Ovary (tissue), 9 donors: Measurements from ENCODE around the gene NEURL3. TPM values are rescaled to one million over a fixed set of nuclear protein-coding genes. Genes with fewer than 3 reads are reported as not detected.
A peak's percentile ranks its signal among the peaks of the same experiment; 100 is the strongest.

ENCODE experiments used
- DNase-seq, 5 donors: peaks; one replicate each; pipeline ENCODE4 v3.0.0-alpha.2; 2019 to 2020
- H3K27ac ChIP-seq, 2 donors: fragments of 200-600 bp; one replicate each; pipeline versions ENCODE4 v1.5.1 to v1.8.0; 2019 to 2022
- H3K27me3 ChIP-seq: fragments of 200-600 bp; one replicate; pipeline ENCODE4 v1.8.0; 2022
- H3K36me3 ChIP-seq: fragments of 200-600 bp; sonication (generic); one replicate; pipeline ENCODE4 v1.5.1; 2019
- H3K4me1 ChIP-seq: one replicate; pipeline ENCODE4 v1.8.1; 2013; ENCODE audit warnings: mild to moderate bottlenecking, moderate library complexity; ENCODE audit not compliant: insufficient read depth
- H3K4me3 ChIP-seq: fragments of 200-600 bp; sonication (generic); one replicate; pipeline ENCODE4 v1.5.1; 2017
- H3K9me3 ChIP-seq, 2 donors: fragments of 200-600 bp in 1 of 2; sonication (generic) in 1 of 2; one replicate each; pipeline versions ENCODE4 v1.5.1 to v1.8.1; 2013 to 2019; ENCODE audit warnings: mild to moderate bottlenecking in 1 of 2, moderate library complexity in 1 of 2
- EP300 ChIP-seq: sonication (generic); formaldehyde crosslinking; IDR thresholded peaks from one replicate; pipeline ENCODE4 v1.6.1; 2017; ENCODE audit warnings: antibody characterized with exemption
- POLR2A ChIP-seq: fragments of 450-650 bp; IDR thresholded peaks from one replicate; pipeline ENCODE4 v1.6.1; 2017; ENCODE audit warnings: antibody characterized with exemption, mild to moderate bottlenecking, moderate library complexity
- WGBS, 3 donors: extraction: QIAGEN DNeasy Blood & Tissue Kit in 1 of 3; methylation state at CpG; one replicate each; pipeline versions ENCODE4 v1.1.5 to v1.1.7; 2013 to 2017; 5-methylcytosine and 5-hydroxymethylcytosine counted together
- intact Hi-C, 4 donors: fragments of 100-400 bp; cut with DNase I; formaldehyde crosslinking; loops; one replicate each; pipeline versions ENCODE4 v1.11.0 to v1.15.1; 2022 to 2023
- polyA plus RNA-seq, 2 donors: library from polyadenylated mRNA; stranded (reverse); fragments of 200-250 nt in 1 of 2; fragments of 350-450 nt in 1 of 2; fragmentation: Illumina TruSeq in 1 of 2; extraction: RNeasy Lipid Tissue Mini Kit (QIAGEN cat#74804) in 1 of 2; gene quantifications; one replicate each; pipeline ENCODE4 v1.2.3, GENCODE V29; 2013 to 2014
- total RNA-seq, 7 donors: library from RNA; depleted of rRNA in 2 of 7; stranded (reverse); fragments of >200 nt in 2 of 7; fragmentation: NEBNext Ultra II Directional in 3 of 7; extraction: Animal tissue kit (Norgen Biotek cat#: 25700) in 3 of 7; gene quantifications; one replicate each; pipeline versions ENCODE4 v1.1.0 to v1.2.4, GENCODE V29; 2016 to 2023
- TF ChIP-seq, protein P1 (sequence below), 3 donors: fragments of 450-650 bp in 2 of 3; fragments of 200-600 bp in 1 of 3; IDR thresholded peaks; one replicate each; pipeline versions ENCODE4 v1.5.1 to v1.8.0; 2016 to 2022; ENCODE audit warnings: antibody characterized with exemption in 3 of 3, mild to moderate bottlenecking in 1 of 3
- donor health status: DM: no; HTN: no; CAD: no; lungs with moderate emphysema.
- donor health status: DM: no; HTN: no; CAD: no.
- donor health status: Bipolar disorder and iron deficiency.
- donor health status: DM: yes; HTN: yes; CAD: no.
- donor health status: DM: no; HTN: no; CAD: no.
- donor health status: DM: yes; HTN: yes; CAD: no.

The NEURL3 gene
- total and polyA plus RNA-seq, 9 donors: 0.06 TPM; not detected in 8

DNA sequence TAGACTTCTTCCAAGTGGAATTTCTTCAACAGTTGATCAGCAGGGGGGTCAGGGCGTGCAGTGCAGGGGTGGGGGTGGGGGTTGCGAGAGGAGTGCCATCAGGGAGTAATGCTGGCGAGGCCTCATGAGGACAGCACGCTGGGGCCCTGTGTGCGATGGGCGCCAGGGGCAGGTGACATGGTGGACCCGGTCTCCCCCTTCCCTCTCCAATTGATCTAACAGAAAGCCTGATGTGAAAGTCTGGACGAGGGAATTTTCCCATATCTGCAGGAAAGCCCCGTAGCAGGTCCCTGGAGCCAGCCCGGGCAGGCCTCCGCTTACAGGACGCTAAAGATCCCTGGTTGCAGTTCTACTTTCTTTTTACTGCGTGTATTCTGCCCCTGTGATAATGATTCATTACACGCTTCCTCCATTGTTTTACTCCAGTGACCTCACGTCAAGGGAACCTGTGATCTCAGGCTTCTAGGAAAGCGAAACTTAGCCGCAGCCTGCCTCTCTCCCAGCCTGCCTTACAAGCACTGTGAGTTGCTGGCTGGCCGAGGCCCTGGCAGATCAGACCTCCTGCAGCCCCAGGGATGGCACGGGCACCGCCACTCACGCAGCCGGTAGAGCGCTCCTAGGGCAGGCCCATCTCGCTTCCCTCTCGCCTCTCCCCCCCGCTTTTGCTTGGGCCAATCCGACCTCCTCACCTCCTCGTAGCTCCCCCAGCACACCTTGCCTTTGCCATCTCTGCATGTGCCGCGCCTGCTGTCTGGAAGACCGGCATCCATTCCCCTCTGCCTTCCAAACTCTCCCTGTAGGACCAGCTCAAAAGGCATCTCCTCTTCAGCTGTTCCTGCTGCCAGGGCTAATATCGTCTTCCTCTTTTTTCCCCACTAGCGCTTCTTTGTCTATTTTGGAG lies 19.2 kb downstream of the NEURL3 start:
- H3K9me3 ChIP-seq: no peaks in the 10 kb centered on the region
- intact Hi-C loops: no loop called here
- TF ChIP-seq, protein P1, sequence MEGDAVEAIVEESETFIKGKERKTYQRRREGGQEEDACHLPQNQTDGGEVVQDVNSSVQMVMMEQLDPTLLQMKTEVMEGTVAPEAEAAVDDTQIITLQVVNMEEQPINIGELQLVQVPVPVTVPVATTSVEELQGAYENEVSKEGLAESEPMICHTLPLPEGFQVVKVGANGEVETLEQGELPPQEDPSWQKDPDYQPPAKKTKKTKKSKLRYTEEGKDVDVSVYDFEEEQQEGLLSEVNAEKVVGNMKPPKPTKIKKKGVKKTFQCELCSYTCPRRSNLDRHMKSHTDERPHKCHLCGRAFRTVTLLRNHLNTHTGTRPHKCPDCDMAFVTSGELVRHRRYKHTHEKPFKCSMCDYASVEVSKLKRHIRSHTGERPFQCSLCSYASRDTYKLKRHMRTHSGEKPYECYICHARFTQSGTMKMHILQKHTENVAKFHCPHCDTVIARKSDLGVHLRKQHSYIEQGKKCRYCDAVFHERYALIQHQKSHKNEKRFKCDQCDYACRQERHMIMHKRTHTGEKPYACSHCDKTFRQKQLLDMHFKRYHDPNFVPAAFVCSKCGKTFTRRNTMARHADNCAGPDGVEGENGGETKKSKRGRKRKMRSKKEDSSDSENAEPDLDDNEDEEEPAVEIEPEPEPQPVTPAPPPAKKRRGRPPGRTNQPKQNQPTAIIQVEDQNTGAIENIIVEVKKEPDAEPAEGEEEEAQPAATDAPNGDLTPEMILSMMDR (IDR thresholded peaks at IDR 0.05): no peak
- TF ChIP-seq EP300 (no peak), POLR2A (no peak)
- 33 to 34% (median 33%) methylated on average over 32 to 33 of the region's 33 CpGs for WGBS, 3 donors
- no peaks in the 10 kb centered on the region for H3K27me3 ChIP-seq
- H3K36me3 ChIP-seq: no peaks in the 10 kb centered on the region
- H3K27ac ChIP-seq: peak overlapping the region in 1 of 2 donors; percentile 59
- peak overlapping the region; percentile 13 for H3K4me3 ChIP-seq
- peak in 4 of 5 donors; percentile 29 to 53 (median 43) for DNase-seq
- H3K4me1 ChIP-seq: peaks cover 4% of the 10 kb centered on the region

DNA sequence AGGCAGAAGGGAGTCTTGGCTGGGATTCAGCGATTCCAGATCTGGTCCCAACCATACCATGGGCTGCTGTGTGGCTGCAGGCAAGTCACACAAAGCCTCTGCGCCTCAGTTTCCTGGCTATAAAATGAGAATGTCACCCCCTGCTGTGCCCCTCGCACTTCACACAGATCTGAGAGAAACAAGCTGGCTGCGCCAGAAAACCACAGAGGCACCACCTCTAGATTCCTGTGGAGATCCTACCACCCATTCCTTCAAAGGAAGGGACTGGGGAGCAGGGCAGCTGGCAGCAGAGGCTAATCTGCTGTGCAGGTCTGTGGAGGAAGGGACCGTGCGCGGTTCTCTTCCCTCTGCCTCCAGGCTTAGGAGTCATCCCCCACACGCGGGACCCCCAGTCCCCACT lies 19.8 kb downstream of the NEURL3 start:
- DNase-seq: no peak
- peaks cover 4% of the 10 kb centered on the region for H3K4me1 ChIP-seq
- no peaks in the 10 kb centered on the region for H3K36me3 ChIP-seq
- H3K4me3 ChIP-seq: no peak overlapping the region
- no peaks in the 10 kb centered on the region for H3K9me3 ChIP-seq
- H3K27me3 ChIP-seq: no peaks in the 10 kb centered on the region
- WGBS, 3 donors: 84 to 89% (median 86%) methylated on average over 9 of the region's 9 CpGs
- intact Hi-C loops: no loop called here
- TF ChIP-seq, protein P1 (IDR thresholded peaks at IDR 0.05): no peak
- TF ChIP-seq POLR2A (no peak), EP300 (no peak)
- H3K27ac ChIP-seq: peak overlapping the region in 1 of 2 donors; percentile 59

DNA sequence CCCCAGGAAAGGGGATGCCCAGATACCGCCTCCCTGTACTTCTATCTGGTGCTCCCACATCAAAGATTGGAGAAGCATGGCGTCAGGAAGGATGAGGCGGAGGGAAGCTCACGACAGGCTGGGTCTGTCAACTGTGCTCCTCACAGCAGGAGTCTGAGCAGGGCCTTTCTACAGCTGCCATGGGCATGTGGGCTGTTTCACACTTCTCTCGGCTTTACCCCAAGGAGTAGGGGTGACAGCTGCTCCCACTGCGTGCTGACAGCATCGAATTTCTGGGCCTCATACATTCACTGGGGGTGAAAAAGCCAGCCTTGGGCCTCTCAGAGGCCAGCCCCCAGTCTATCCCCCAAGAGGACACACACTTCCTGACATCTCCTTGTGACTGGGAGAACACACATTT lies 21.1 kb downstream of the NEURL3 start:
- intact Hi-C loops: no loop called here
- TF ChIP-seq EP300: no peak
- no peak for TF ChIP-seq POLR2A
- TF ChIP-seq, protein P1 (IDR thresholded peaks at IDR 0.05): no peak
- Histone ChIP-seq H3K4me1 (peaks cover 4% of the 10 kb centered on the region), H3K4me3 (no peak overlapping the region), H3K9me3 (no peaks in the 10 kb centered on the region), H3K36me3 (no peaks in the 10 kb centered on the region), H3K27ac (no peak overlapping the region), H3K27me3 (no peaks in the 10 kb centered on the region)
- no peak for DNase-seq
- 76 to 81% (median 79%) methylated on average over 7 of the region's 7 CpGs for WGBS, 3 donors

DNA sequence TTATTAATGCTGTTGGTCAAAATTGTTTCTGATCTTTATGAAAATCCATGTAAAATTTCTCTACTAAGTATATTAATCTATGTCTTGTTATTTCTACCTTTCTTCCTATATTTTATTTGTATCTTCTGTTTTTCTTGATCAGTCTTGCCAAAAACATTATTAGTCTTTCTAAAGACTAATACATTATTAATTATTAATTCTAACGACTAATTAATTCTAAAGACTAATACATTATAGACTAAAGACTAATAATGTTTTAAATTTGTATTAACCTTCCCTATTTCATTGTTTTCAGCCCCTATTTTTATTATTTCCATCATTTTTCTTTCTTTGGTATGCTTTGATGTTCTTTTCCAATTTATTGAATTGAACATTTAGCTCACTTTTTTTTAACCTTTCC lies 27.7 kb downstream of the NEURL3 start:
- no peak for DNase-seq
- no peak overlapping the region for H3K4me3 ChIP-seq
- no peaks in the 10 kb centered on the region for H3K4me1 ChIP-seq
- intact Hi-C loops: no loop called here
- WGBS, 3 donors: 64 to 87% (median 69%) methylated on average over 1 of the region's 1 CpG
- H3K36me3 ChIP-seq: no peaks in the 10 kb centered on the region
- TF ChIP-seq, protein P1 (IDR thresholded peaks at IDR 0.05): no peak
- TF ChIP-seq POLR2A (no peak), EP300 (no peak)
- H3K27me3 ChIP-seq: no peaks in the 10 kb centered on the region
- H3K27ac ChIP-seq: no peak overlapping the region
- no peaks in the 10 kb centered on the region for H3K9me3 ChIP-seq
